Activated T-helper 2 cell treated with anti-CD3 and anti-CD28 coated beads, Interferon-gamma antibody, Interleukin-2, Interleukin-4, amounts not matched to agents 10 μg/mL and 5 μg/mL and 100 μg/mL, durations not matched to agents 14 hours and 24 hours and 36 hours (primary cell): ENCODE measurements around the gene RASD2. TPM values are rescaled to one million over a fixed set of nuclear protein-coding genes. Genes with fewer than 3 reads are reported as not detected.

Experiments used
- DNase-seq: peaks from one replicate; pipeline ENCODE4 v3.0.0; 2021; ENCODE audit warnings: low spot score
- H3K27ac Mint-ChIP-seq: one replicate; pipeline ENCODE4 v1.8.0; 2021; ENCODE audit warnings: mixed read lengths
- H3K27me3 Mint-ChIP-seq: one replicate; pipeline ENCODE4 v1.8.0; 2021; ENCODE audit warnings: low read depth, mixed read lengths
- H3K36me3 Mint-ChIP-seq: one replicate; pipeline ENCODE4 v1.8.0; 2021; ENCODE audit warnings: low read depth, mixed read lengths
- H3K4me1 Mint-ChIP-seq: one replicate; pipeline ENCODE4 v1.8.0; 2021; ENCODE audit warnings: low read depth, mixed read lengths
- H3K4me3 Mint-ChIP-seq: one replicate; pipeline ENCODE4 v1.8.0; 2021; ENCODE audit warnings: low read depth, mild to moderate bottlenecking, moderate library complexity, mixed read lengths
- H3K9me3 Mint-ChIP-seq: one replicate; pipeline ENCODE4 v1.8.0; 2021; ENCODE audit warnings: mixed read lengths
- intact Hi-C: fragments of 100-400 bp; cut with micrococcal nuclease; formaldehyde crosslinking; loops from one replicate; pipeline ENCODE4 v1.15.1; 2023
- total RNA-seq: library from RNA; stranded (reverse); gene quantifications from 2 replicates; pipeline ENCODE4 v1.2.3, GENCODE V29; 2022

The RASD2 gene
- total RNA-seq, 1 donor from 2014 or later = not detected

DNA sequence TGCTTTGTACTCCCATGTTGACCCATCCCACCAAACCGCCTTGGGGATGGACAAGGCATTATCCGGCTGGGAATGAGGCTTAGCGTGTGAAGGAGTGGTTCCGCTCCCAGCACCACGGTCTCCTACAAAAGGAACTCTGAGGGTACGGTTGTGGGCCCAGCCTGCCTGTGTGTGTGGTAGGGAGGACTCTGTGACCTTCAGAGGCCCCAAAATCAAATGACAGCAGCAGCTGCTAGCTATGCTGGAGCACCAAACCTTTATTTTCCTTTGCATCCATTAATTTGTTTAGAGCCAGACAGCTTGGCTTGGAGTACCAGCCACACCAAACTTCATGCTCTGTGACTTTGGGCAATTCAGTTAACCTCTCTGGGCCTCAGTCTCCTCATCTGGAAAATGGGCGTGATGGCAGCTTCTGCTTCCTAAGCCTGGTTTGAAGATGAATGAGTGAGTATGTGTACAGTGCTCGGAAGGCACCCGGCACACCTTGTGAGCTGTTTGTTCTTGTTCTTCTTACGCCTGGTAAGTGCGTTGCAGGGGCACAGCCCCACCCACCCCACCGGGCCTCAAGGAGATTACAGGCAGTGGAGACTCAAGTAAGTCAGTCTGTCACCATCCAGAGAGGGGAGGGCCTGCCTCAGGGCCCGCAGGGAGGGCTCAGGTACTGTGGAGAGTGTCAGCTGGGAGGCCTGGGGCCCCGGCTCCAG, 51.2 kb downstream of the RASD2 start:
- no peaks in the 10 kb centered on the region for H3K36me3 Mint-ChIP-seq
- no peaks in the 10 kb centered on the region for H3K27me3 Mint-ChIP-seq
- H3K4me1 Mint-ChIP-seq = no peaks in the 10 kb centered on the region
- H3K4me3 Mint-ChIP-seq = no peak overlapping the region
- no peak overlapping the region for H3K27ac Mint-ChIP-seq
- intact Hi-C loops = no loop called here
- H3K9me3 Mint-ChIP-seq = no peaks in the 10 kb centered on the region
- DNase-seq = no peak

DNA sequence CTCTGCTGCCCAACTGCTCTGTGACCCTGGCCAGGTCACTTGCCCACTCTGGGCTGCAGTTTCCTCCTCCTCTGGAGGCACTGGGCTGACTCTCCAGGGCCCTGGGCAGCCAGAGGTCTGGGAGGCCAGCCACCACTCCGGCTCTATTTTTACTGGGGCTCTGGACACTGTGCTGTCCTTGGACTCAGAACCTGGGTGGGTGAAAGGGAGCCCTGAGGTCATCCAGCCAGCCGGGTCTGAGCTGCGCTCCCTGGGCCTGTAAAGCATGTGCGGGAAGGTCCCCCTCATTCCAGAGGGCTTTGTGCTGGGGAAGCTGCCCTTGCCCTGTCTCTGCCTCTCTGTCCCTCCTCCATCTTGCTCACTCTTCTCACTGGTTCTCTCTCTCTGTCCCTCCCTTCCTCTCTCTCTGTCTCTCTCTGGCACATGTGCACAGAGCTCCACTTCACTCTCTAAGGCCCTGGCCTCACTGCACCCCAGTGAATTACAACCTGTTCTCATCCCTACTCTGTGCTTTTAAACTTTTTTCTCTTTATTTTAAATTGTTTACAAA, 51.9 kb downstream of the RASD2 start:
- H3K9me3 Mint-ChIP-seq = no peaks in the 10 kb centered on the region

GRCh38 chr22:35593071-35593890, 52.6 kb downstream of the RASD2 start:
- intact Hi-C loops = no loop called here

More for the DNA sequence above, 51.9 kb downstream of the RASD2 start:
- no peak overlapping the region for H3K27ac Mint-ChIP-seq
- no peaks in the 10 kb centered on the region for H3K27me3 Mint-ChIP-seq
- no peak for DNase-seq
- no peaks in the 10 kb centered on the region for H3K4me1 Mint-ChIP-seq
- H3K36me3 Mint-ChIP-seq = no peaks in the 10 kb centered on the region
- no peak overlapping the region for H3K4me3 Mint-ChIP-seq
- intact Hi-C loops = no loop called here

GRCh38 chr22:35593891-35594470, 53.4 kb downstream of the RASD2 start:
- Mint-ChIP-seq H3K27ac (no peak overlapping the region), H3K9me3 (no peaks in the 10 kb centered on the region), H3K4me3 (no peak overlapping the region), H3K36me3 (no peaks in the 10 kb centered on the region), H3K4me1 (no peaks in the 10 kb centered on the region), H3K27me3 (no peaks in the 10 kb centered on the region)
- DNase-seq = no peak
- intact Hi-C loops = no loop called here

More at GRCh38 chr22:35593071-35593890, 52.6 kb downstream of the RASD2 start:
- Mint-ChIP-seq H3K4me1 (no peaks in the 10 kb centered on the region), H3K27ac (no peak overlapping the region), H3K27me3 (no peaks in the 10 kb centered on the region), H3K36me3 (no peaks in the 10 kb centered on the region), H3K4me3 (no peak overlapping the region), H3K9me3 (no peaks in the 10 kb centered on the region)
- no peak for DNase-seq

- Mint-ChIP-seq H3K27me3 (no peaks in the 10 kb centered on the region), H3K4me1 (no peaks in the 10 kb centered on the region), H3K4me3 (no peak overlapping the region), H3K27ac (no peak overlapping the region), H3K36me3 (no peaks in the 10 kb centered on the region), H3K9me3 (no peaks in the 10 kb centered on the region)
- DNase-seq = no peak
- intact Hi-C loops = no loop called here
These were observed 54.1 kb downstream of the RASD2 start for GRCh38 chr22:35594686-35595085.

- Mint-ChIP-seq H3K36me3 (no peaks in the 10 kb centered on the region), H3K9me3 (no peaks in the 10 kb centered on the region), H3K27me3 (no peaks in the 10 kb centered on the region), H3K4me3 (no peak overlapping the region), H3K4me1 (no peaks in the 10 kb centered on the region), H3K27ac (no peak overlapping the region)
- DNase-seq = no peak
- intact Hi-C loops = no loop called here
These were observed 56.2 kb downstream of the RASD2 start for GRCh38 chr22:35596821-35597220.

DNA sequence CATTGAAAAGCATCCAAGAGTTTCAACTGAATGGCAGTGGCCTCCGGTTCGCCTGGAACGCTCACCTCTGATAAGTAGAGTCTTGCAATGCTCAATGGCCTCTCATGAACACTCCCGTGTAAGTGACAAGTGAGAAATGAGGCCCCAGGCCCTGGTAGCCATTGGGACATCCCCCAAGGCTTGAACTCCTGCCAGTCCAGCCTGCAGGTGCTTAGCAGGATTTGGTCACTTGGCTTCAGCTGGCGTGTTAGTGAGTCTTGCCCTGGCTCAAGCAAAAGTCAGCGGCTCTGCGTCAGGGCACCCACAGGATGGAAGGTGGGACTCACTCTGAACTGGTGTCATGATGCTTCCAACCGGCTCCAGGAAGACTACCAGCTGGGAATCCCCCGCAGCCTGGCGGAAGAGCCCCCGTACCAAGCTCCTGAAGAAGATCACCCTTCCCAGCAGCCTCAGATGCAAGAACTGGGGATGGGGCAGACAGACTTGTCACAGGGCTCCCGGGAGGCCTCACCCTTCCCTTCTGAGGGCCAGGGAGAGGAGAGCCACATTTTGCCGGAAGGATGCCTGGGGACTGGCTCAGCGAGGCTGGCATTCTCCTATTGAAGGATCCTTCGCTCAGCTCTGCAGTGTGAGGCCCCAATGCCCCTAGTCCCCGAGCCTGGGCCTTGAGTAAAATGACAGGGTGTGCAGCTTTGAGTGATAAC, 57.2 kb downstream of the RASD2 start:
- Mint-ChIP-seq H3K9me3 (no peaks in the 10 kb centered on the region), H3K36me3 (no peaks in the 10 kb centered on the region), H3K4me3 (no peak overlapping the region), H3K27me3 (no peaks in the 10 kb centered on the region), H3K27ac (no peak overlapping the region), H3K4me1 (peaks cover under 1% of the 10 kb centered on the region)
- intact Hi-C loops = no loop called here
- DNase-seq = no peak

DNA sequence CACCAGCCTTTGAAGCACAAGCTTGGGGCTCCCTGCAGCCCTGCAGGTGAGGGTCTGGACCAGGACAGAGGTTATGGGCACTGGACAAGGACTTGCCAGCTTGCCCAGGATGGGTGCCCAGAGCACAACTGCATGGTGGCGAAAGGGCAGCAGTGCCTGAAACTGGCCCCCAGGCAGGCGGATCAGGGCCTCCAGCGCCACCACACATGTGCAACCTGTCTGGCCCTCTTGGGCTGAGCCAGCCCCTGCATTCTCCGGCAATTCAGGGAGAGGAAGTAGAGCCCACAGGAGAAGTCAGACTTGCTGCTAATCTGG, 57.7 kb downstream of the RASD2 start:
- no peaks in the 10 kb centered on the region for H3K27me3 Mint-ChIP-seq
- no peak overlapping the region for H3K27ac Mint-ChIP-seq
- H3K36me3 Mint-ChIP-seq = no peaks in the 10 kb centered on the region
- no peak for DNase-seq
- H3K9me3 Mint-ChIP-seq = no peaks in the 10 kb centered on the region
- intact Hi-C loops = no loop called here
- peaks cover 4% of the 10 kb centered on the region for H3K4me1 Mint-ChIP-seq
- no peak overlapping the region for H3K4me3 Mint-ChIP-seq

GRCh38 chr22:35599364-35599763, 58.7 kb downstream of the RASD2 start:
- Mint-ChIP-seq H3K36me3 (no peaks in the 10 kb centered on the region), H3K4me1 (peaks cover 8% of the 10 kb centered on the region), H3K4me3 (no peak overlapping the region)

DNA sequence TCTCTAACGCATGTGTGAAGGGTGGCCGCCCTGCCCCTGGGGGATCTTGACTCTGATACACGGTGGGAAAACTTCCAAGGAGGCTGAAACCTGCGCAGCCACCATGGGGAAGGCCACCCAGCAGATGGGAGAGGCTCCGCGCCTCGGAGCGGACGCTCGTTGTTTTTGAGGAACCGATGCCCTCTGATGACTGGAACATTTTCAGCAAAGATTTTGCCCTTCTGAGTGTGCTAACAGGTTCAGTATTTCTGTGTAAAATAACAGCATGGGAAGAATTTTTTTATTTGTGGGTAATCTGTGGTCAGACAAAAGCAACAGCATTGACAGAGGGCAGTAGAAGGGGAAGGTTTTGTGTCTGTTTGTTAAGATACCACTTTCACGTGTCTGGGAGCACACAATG, 59.8 kb downstream of the RASD2 start:
- Mint-ChIP-seq H3K9me3 (no peaks in the 10 kb centered on the region), H3K27me3 (no peaks in the 10 kb centered on the region), H3K4me1 (peaks cover 18% of the 10 kb centered on the region), H3K27ac (no peak overlapping the region), H3K36me3 (no peaks in the 10 kb centered on the region), H3K4me3 (no peak overlapping the region)
- no peak for DNase-seq
- intact Hi-C loops = no loop called here

More at GRCh38 chr22:35599364-35599763, 58.7 kb downstream of the RASD2 start:
- Mint-ChIP-seq H3K27ac (no peak overlapping the region), H3K9me3 (no peaks in the 10 kb centered on the region), H3K27me3 (no peaks in the 10 kb centered on the region)
- intact Hi-C loops = no loop called here
- DNase-seq = no peak

DNA sequence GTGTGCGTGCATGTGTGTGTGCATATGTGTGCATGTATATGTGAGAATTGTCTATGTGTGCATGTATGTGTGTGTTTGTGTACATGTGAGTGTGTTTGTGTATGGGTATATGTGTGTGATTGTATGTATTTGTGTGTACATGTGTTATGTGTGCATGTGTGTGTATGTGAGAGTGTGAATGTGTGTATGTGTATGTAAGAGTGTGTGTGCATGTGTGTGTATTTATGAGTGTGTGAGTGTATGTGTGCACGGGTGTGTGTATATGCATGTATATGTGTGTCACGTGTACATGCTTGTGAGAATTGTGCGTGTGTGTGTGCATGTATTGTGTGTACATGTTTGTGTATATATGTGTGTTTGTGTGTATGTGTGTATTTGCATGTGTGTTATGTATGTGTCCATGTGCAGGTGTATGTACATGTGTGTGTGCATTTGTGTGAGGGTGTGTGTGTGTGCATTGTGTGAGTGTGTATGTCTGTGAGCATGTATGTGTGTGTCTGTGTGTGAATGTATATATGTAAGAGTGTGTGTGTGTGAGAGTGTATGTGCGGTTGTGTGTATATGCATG, 60.5 kb downstream of the RASD2 start:
- no peaks in the 10 kb centered on the region for H3K27me3 Mint-ChIP-seq
- peaks cover 21% of the 10 kb centered on the region for H3K4me1 Mint-ChIP-seq
- intact Hi-C loops = no loop called here
- no peak for DNase-seq
- H3K4me3 Mint-ChIP-seq = no peak overlapping the region
- H3K9me3 Mint-ChIP-seq = no peaks in the 10 kb centered on the region
- H3K27ac Mint-ChIP-seq = no peak overlapping the region
- no peaks in the 10 kb centered on the region for H3K36me3 Mint-ChIP-seq
